Measurements from ENCODE around the gene PAH. TPM values are rescaled to one million over a fixed set of nuclear protein-coding genes. Genes with fewer than 3 reads are reported as not detected.

PAH gene
- total and polyA plus RNA-seq, 2 of the 13 experiments (the other 11 are each of a cell fraction or from before 2014, with no cell fraction given) = 192 to 451 TPM

DNA sequence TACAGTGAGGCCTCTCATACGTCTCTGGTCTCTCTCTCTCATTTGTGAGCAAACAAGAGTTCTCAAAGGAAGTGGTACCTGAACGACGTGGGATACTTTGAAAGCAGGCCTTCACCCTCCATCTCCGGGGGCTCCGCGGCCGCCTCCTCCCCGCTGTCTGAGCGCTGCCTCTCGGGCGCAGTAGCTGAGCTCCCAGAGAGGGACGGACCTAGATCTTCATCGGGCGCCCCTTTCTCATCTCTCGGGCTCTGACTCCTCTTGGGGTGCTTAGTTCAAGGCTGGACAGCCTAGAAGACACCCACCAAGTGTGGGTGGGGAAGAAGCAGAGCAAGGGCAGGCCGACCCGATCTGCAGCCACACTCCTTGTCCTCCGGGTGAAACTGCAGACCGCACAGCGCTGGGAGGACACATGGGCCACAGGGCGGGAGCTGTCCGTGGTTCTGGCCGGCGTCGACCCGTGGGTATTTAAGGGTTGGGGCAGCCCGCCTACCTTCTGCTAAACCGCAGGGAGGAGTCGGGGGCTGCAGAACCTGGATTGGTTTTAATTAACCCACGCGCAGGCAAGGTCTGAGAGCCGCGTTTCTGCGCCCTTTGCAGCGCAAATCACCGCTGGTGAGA, 92.7 kb downstream of the PAH start (continued):
- TF ChIP-seq, protein P1, sequence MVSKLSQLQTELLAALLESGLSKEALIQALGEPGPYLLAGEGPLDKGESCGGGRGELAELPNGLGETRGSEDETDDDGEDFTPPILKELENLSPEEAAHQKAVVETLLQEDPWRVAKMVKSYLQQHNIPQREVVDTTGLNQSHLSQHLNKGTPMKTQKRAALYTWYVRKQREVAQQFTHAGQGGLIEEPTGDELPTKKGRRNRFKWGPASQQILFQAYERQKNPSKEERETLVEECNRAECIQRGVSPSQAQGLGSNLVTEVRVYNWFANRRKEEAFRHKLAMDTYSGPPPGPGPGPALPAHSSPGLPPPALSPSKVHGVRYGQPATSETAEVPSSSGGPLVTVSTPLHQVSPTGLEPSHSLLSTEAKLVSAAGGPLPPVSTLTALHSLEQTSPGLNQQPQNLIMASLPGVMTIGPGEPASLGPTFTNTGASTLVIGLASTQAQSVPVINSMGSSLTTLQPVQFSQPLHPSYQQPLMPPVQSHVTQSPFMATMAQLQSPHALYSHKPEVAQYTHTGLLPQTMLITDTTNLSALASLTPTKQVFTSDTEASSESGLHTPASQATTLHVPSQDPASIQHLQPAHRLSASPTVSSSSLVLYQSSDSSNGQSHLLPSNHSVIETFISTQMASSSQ (IDR thresholded peaks at IDR 0.05; ENCODE audit: low read depth) = no peak
- TF ChIP-seq, protein P1 (CRISPR knock-in tag; IDR thresholded peaks at IDR 0.05; ENCODE audit: borderline replicate concordance) = no peak
- peak; percentile 71; the same call in 1 of the 2 replicates for TF ChIP-seq KDM2A (CRISPR knock-in tag; IDR thresholded peaks at IDR 0.05; ENCODE audit: borderline replicate concordance, low read depth)
- TF ChIP-seq, protein P2, sequence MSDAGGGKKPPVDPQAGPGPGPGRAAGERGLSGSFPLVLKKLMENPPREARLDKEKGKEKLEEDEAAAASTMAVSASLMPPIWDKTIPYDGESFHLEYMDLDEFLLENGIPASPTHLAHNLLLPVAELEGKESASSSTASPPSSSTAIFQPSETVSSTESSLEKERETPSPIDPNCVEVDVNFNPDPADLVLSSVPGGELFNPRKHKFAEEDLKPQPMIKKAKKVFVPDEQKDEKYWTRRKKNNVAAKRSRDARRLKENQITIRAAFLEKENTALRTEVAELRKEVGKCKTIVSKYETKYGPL (CRISPR knock-in tag; IDR thresholded peaks at IDR 0.05) = peak; percentile 65; the same call in 1 of the 2 replicates
- 0 out of 2 replicates have a peak, but pooled peaks have one; percentile 66 for TF ChIP-seq ZFP37 (CRISPR knock-in tag; IDR thresholded peaks at IDR 0.05; ENCODE audit: borderline replicate concordance)
- TF ChIP-seq SMAD3 (CRISPR knock-in tag; IDR thresholded peaks at IDR 0.05) = peak; percentile 74; the same call in 1 of the 2 replicates
- TF ChIP-seq ZNF44 (CRISPR knock-in tag; IDR thresholded peaks at IDR 0.05) = no peak
- peak; percentile 84 for TF ChIP-seq JARID2 (CRISPR knock-in tag; IDR thresholded peaks at IDR 0.05; ENCODE audit: insufficient replicate concordance)
- TF ChIP-seq BRCA1 (CRISPR knock-in tag; IDR thresholded peaks at IDR 0.05) = peak; percentile 62; the same call in 1 of the 2 replicates
- no peak; the same call in 1 of the 2 replicates for TF ChIP-seq PITX1 (CRISPR knock-in tag; IDR thresholded peaks at IDR 0.05)
- TF ChIP-seq NPAS2 (CRISPR knock-in tag; IDR thresholded peaks at IDR 0.05; ENCODE audit: borderline replicate concordance) = no peak
- TF ChIP-seq KDM5B (CRISPR knock-in tag; IDR thresholded peaks at IDR 0.05; ENCODE audit: borderline replicate concordance) = peak; percentile 54; the same call in 1 of the 2 replicates
- TF ChIP-seq, protein P3, sequence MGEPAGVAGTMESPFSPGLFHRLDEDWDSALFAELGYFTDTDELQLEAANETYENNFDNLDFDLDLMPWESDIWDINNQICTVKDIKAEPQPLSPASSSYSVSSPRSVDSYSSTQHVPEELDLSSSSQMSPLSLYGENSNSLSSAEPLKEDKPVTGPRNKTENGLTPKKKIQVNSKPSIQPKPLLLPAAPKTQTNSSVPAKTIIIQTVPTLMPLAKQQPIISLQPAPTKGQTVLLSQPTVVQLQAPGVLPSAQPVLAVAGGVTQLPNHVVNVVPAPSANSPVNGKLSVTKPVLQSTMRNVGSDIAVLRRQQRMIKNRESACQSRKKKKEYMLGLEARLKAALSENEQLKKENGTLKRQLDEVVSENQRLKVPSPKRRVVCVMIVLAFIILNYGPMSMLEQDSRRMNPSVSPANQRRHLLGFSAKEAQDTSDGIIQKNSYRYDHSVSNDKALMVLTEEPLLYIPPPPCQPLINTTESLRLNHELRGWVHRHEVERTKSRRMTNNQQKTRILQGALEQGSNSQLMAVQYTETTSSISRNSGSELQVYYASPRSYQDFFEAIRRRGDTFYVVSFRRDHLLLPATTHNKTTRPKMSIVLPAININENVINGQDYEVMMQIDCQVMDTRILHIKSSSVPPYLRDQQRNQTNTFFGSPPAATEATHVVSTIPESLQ (CRISPR knock-in tag; conservative IDR thresholded peaks at IDR 0.05) = 0 out of 2 replicates have a peak, but pooled peaks have one; percentile 74
- TF ChIP-seq ZNF225 (CRISPR knock-in tag; IDR thresholded peaks at IDR 0.05) = peak; percentile 40; the same call in 1 of the 2 replicates
- TF ChIP-seq ZNF772 (CRISPR knock-in tag; IDR thresholded peaks at IDR 0.05) = peak; percentile 67; the same call in 1 of the 2 replicates

All from HepG2 (cell line).